ENCODE data around the gene SLC51A.
A peak's percentile ranks its signal among the peaks of the same experiment; 100 is the strongest.

Gene SLC51A

GRCh38 chr3:196216681-196217211, 412 bp downstream of the SLC51A start:
- no peaks in the 10 kb centered on the region for H3K36me3 ChIP-seq
- H3K9me3 ChIP-seq: no peaks in the 10 kb centered on the region
- no peak for DNase-seq
- intact Hi-C loops (cut with DNase I; ENCODE audit: low total_unique reads): no loop called here
- TF ChIP-seq, protein P1, sequence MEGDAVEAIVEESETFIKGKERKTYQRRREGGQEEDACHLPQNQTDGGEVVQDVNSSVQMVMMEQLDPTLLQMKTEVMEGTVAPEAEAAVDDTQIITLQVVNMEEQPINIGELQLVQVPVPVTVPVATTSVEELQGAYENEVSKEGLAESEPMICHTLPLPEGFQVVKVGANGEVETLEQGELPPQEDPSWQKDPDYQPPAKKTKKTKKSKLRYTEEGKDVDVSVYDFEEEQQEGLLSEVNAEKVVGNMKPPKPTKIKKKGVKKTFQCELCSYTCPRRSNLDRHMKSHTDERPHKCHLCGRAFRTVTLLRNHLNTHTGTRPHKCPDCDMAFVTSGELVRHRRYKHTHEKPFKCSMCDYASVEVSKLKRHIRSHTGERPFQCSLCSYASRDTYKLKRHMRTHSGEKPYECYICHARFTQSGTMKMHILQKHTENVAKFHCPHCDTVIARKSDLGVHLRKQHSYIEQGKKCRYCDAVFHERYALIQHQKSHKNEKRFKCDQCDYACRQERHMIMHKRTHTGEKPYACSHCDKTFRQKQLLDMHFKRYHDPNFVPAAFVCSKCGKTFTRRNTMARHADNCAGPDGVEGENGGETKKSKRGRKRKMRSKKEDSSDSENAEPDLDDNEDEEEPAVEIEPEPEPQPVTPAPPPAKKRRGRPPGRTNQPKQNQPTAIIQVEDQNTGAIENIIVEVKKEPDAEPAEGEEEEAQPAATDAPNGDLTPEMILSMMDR (IDR thresholded peaks at IDR 0.05): no peak
- peaks cover 0 to 34% of the 10 kb centered on the region in 2 donors for H3K27me3 ChIP-seq
- H3K4me1 ChIP-seq: peaks cover 0 to 15% (median 11%) of the 10 kb centered on the region in 4 donors
- H3K27ac ChIP-seq: no peak overlapping the region
- H3K4me3 ChIP-seq: no peak overlapping the region

DNA sequence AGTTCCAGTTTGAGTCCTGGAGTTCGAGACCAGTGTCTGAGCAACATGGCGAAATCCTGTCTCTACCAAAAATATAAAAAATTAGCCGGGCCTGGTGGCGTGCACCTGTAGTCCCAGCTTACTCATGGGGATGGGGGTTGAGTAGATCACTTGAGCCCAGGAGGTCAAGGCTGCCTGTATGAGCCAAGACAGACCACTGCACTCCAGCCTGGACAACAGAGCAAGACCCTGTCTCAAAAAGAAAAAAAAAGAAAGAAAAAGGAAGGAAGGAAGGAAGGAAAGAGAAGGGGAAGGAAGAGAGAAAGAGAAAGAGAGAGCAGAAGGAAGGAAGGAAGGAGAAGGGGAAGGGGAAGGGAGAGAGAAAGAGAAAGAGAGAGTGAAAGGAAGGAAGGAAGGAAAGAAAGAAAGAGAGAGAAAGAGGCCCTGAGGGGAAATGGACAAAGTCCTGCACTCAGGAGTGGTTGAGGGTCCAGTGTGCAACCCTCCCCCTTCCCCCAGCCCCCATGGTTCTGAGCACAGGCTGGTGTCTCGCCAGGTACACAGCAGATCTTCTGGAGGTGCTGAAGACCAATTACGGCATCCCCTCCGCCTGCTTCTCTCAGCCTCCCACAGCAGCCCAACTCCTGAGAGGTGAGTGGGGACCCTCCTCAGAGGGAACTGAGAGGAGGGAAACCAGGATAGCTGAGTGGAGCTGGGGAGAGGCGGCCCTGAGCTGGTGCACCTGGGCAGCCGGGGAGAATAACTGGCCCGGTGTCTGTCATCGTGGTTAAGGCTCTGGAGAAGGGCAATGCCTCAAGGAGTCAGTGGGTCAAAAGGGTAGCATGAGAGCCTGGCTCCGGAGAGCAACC, 1.2 kb downstream of the SLC51A start:
- Histone ChIP-seq H3K27ac (no peak overlapping the region), H3K4me3 (no peak overlapping the region), H3K9me3 (no peaks in the 10 kb centered on the region), H3K4me1 (peaks cover 0 to 15% (median 11%) of the 10 kb centered on the region in 4 donors), H3K36me3 (no peaks in the 10 kb centered on the region), H3K27me3 (peaks cover 0 to 34% of the 10 kb centered on the region in 2 donors)
- intact Hi-C loops (cut with DNase I; ENCODE audit: low total_unique reads): no loop called here
- DNase-seq: peak in 1 of 2 donors; percentile 60
- TF ChIP-seq, protein P1 (IDR thresholded peaks at IDR 0.05): no peak

DNA sequence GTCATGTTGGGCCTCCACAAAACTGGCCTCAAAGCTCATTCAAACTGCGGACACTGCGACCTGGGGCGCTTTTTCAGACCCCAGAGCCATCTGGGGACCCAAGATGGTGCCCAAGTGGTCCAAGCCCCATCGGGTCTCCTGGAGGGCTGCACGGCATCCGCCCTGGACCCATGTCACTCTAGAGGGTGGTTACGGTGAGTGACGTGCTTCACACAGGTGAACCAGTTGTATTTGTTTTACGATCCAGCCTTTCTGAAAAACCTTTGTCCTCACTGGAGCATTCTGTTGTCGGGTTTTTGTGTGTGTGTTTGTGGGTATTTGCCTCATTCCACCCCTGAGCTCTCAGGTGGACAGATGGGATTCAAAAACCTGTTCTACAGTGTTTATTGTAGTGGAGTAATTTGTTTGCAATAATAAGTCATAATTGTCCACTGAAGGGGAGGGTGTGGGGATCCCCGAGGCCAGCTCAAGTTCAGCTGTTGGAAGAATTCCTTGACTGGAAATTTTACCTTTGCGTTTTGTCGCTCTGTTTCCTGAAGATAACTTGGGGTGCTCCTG, 1.9 kb downstream of the SLC51A start:
- intact Hi-C loops (cut with DNase I; ENCODE audit: low total_unique reads): no loop called here

GRCh38 chr3:196219194-196219969, 3.0 kb downstream of the SLC51A start:
- peak overlapping the region; percentile 27 to 33 for H3K4me3 ChIP-seq
- TF ChIP-seq, protein P1 (IDR thresholded peaks at IDR 0.05): no peak
- H3K36me3 ChIP-seq: no peaks in the 10 kb centered on the region
- DNase-seq: peak; percentile 63 to 75
- intact Hi-C loops (cut with DNase I; ENCODE audit: low total_unique reads): no loop called here
- peaks cover 0 to 15% (median 11%) of the 10 kb centered on the region in 4 donors for H3K4me1 ChIP-seq
- no peaks in the 10 kb centered on the region for H3K9me3 ChIP-seq
- no peak overlapping the region for H3K27ac ChIP-seq
- peaks cover 0 to 25% of the 10 kb centered on the region in 2 donors for H3K27me3 ChIP-seq

More for the DNA sequence above, 1.9 kb downstream of the SLC51A start:
- H3K36me3 ChIP-seq: no peaks in the 10 kb centered on the region
- H3K4me1 ChIP-seq: peaks cover 0 to 15% (median 11%) of the 10 kb centered on the region in 4 donors
- H3K27ac ChIP-seq: no peak overlapping the region
- TF ChIP-seq, protein P1 (IDR thresholded peaks at IDR 0.05): no peak
- no peak for DNase-seq
- H3K27me3 ChIP-seq: peaks cover 0 to 34% of the 10 kb centered on the region in 2 donors
- H3K9me3 ChIP-seq: no peaks in the 10 kb centered on the region
- no peak overlapping the region for H3K4me3 ChIP-seq

DNA sequence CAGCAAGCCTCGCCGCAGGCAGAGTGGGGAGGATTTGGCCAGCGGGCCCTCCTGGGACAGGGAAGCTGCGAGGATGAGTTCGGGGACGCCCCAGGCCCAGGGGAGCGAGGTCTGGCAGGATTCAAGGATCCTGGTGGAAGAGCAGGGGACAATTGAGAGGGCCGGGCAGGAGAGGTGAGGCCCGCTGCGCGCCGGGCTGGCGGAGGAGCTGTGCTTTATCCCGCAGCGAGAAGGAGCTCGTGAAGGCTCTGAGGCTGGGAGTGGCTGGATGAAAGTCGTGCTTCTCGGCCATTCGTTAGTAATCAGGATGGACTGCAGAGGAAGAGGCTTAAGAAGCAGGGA, 3.6 kb downstream of the SLC51A start:
- DNase-seq: peak in 1 of 2 donors; percentile 66
- H3K4me3 ChIP-seq: no peak overlapping the region
- TF ChIP-seq, protein P1 (IDR thresholded peaks at IDR 0.05): no peak

More for the DNA sequence above, 3.6 kb downstream of the SLC51A start:
- H3K9me3 ChIP-seq: no peaks in the 10 kb centered on the region
- H3K27me3 ChIP-seq: peaks cover 0 to 20% of the 10 kb centered on the region in 2 donors
- H3K4me1 ChIP-seq: peaks cover 0 to 15% (median 11%) of the 10 kb centered on the region in 4 donors
- no peaks in the 10 kb centered on the region for H3K36me3 ChIP-seq
- H3K27ac ChIP-seq: no peak overlapping the region
- intact Hi-C loops (cut with DNase I; ENCODE audit: low total_unique reads): no loop called here

All from tibial artery (tissue), 4 donors.